SIG-M5 treated with dmso at 0.1 percent for 504 hours (cell line): ENCODE measurements around the gene GPR68.
"Not testable (repeated sequence)": the region's sequence is repeated elsewhere in the genome, so short reads cannot be mapped to it uniquely, and the experiment has no call there.

Experiments used
- DNase-seq: peaks from one replicate; lab custom pipeline; 2025; ENCODE audit not compliant: unreplicated experiment; lab: John Stamatoyannopoulos, UW

The GPR68 gene

GRCh38 chr14:91200802-91201201, 43.7 kb downstream of the GPR68 start:
- not testable (repeated sequence) for DNase-seq

- no peak for DNase-seq
These were observed 46.9 kb downstream of the GPR68 start for GRCh38 chr14:91197631-91198030.

GRCh38 chr14:91195881-91196280, 48.6 kb downstream of the GPR68 start:
- DNase-seq, result no peak

GRCh38 chr14:91193069-91193468, 51.4 kb downstream of the GPR68 start:
- no peak for DNase-seq

- DNase-seq, result no peak
These were observed 53.7 kb downstream of the GPR68 start for GRCh38 chr14:91190853-91191252.

DNA sequence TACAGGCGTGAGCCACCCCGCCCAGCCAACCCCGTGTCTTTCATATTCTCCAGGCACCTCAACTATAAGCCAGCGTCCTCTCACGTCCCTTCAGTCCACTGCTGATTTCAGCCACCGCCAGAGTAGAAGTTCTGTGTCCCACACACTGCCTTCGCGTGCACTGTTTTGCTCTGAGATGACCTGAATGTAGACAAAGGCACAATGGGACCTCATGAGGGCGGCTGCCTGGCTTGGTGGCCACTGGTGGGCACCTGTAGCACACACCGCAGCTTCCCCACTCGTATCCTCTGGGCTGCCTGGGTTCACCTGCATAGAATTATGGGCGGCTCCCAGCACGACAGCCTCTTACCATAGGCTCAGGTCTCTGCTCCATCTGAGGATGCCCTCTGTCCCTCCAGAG, 57.2 kb downstream of the GPR68 start:
- DNase-seq, result no peak

- DNase-seq, result no peak
These were observed 57.9 kb downstream of the GPR68 start for GRCh38 chr14:91186515-91187066.

DNA sequence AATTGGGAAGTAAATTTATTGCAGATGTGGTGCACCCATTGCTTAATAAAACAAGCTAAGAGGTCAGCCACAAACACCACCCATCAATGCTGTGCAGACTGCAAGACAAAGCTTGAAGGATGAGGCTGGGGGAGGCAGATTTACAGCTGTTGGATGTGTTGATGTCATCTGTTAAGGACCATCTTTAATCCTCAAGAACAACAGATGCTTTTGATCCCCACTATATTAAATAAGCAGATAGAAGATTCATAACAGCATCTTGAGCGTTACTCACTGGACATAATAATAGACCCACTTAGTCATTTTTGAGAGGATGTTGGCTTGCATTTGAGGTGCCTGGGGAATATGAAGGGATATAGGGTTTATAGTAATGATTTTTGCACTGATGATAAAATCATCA, 58.8 kb downstream of the GPR68 start:
- no peak for DNase-seq

DNA sequence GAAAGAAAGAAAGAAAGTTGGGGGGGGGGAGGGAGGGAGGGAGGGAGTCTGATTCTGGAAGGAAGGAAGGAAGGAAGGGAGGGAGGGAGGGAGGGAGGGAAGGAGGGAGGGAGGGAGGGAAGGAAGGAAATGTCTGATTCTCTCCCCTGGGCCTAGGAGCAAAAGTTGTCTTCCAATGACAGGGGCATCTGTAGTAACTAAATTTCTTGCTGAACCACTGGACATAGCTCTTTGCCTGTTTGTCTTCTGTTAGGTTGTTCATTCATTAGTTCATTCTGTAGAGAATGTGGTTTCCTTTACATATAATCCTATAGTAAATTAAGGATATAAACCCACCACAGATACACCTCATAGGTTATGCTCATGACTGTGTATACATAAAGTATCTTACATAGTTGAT, 59.9 kb downstream of the GPR68 start:
- DNase-seq, result no peak

DNA sequence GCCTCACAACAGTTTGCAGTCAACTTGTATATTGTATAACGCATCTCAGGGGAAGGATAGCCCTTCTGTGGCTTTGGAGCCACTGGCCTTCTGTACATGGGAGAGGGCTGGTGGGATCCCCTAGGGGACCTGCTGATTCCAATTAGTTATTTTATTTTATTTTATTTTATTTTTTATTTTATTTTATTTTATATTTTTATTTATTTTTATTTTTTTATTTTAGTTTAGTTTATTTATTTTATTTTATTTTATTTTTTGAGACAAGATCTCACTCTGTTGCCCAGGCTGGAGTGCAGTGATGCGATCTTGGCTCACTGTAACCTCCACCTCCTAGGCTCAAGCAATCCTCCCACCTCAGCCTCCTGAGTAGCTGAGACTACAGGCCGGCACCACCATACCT, 61.8 kb downstream of the GPR68 start:
- not testable (repeated sequence) for DNase-seq
